ENCODE measurements around the gene CCL8. TPM values are rescaled to one million over a fixed set of nuclear protein-coding genes. Genes with fewer than 3 reads are reported as not detected.

CCL8 gene
- total RNA-seq, 1 experiment from 2014 or later: not detected

DNA sequence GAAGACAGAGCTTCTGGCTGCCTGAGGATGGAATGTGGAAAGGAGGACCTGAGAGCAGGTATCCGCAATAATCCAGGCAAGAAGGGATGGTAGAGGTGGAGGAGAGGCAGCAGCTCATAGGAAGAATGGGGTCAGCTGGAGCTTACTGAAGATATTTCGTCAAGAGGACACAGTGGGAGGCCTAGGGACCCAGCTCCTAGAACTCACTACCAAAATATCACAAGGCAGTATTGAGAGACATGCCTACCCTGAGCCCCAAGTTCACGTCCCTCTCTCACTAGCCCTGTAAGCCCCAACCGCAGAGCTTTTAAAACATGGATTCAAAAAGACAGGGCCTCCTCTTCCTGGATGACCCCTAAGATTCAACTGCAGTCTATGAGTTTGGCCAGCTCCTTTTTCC lies 14.2 kb upstream of the CCL8 start:
- intact Hi-C loops (cut with micrococcal nuclease; ENCODE audit: unreplicated experiment) (loop anchor here (10.0 kb wide), 1 partner anchor 100 kb away; no protein-coding TSS in a partner anchor), in situ Hi-C loops (cut with HindIII; ENCODE audit: low pct_unique_long_range_greater_than_20kb, low sequenced_read_pairs) (no loop called here)
- no peaks in the 10 kb centered on the region; the same call in 1 of the 2 replicates for H3K27me3 ChIP-seq (ENCODE audit: control insufficient read depth, insufficient read depth, low read length)
- CTCF ChIA-PET: no interaction called here
- POLR2A ChIA-PET: no interaction called here
- TF ChIP-seq, protein P1, sequence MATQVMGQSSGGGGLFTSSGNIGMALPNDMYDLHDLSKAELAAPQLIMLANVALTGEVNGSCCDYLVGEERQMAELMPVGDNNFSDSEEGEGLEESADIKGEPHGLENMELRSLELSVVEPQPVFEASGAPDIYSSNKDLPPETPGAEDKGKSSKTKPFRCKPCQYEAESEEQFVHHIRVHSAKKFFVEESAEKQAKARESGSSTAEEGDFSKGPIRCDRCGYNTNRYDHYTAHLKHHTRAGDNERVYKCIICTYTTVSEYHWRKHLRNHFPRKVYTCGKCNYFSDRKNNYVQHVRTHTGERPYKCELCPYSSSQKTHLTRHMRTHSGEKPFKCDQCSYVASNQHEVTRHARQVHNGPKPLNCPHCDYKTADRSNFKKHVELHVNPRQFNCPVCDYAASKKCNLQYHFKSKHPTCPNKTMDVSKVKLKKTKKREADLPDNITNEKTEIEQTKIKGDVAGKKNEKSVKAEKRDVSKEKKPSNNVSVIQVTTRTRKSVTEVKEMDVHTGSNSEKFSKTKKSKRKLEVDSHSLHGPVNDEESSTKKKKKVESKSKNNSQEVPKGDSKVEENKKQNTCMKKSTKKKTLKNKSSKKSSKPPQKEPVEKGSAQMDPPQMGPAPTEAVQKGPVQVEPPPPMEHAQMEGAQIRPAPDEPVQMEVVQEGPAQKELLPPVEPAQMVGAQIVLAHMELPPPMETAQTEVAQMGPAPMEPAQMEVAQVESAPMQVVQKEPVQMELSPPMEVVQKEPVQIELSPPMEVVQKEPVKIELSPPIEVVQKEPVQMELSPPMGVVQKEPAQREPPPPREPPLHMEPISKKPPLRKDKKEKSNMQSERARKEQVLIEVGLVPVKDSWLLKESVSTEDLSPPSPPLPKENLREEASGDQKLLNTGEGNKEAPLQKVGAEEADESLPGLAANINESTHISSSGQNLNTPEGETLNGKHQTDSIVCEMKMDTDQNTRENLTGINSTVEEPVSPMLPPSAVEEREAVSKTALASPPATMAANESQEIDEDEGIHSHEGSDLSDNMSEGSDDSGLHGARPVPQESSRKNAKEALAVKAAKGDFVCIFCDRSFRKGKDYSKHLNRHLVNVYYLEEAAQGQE (IDR thresholded peaks at IDR 0.05; ENCODE audit: insufficient read depth in 1 of 2, low read depth in 2 of 2, low read length in 1 of 2): no peak
- no peak for TF ChIP-seq POLR2AphosphoS5 (IDR thresholded peaks at IDR 0.05; ENCODE audit: low read depth, low read length)
- no peak for TF ChIP-seq TCF7L2 (IDR thresholded peaks at IDR 0.05; ENCODE audit: low read depth, low read length)
- TF ChIP-seq SIN3A (IDR thresholded peaks at IDR 0.05; ENCODE audit: borderline replicate concordance, insufficient read depth, low read depth, low read length): no peak
- TF ChIP-seq, protein P2, sequence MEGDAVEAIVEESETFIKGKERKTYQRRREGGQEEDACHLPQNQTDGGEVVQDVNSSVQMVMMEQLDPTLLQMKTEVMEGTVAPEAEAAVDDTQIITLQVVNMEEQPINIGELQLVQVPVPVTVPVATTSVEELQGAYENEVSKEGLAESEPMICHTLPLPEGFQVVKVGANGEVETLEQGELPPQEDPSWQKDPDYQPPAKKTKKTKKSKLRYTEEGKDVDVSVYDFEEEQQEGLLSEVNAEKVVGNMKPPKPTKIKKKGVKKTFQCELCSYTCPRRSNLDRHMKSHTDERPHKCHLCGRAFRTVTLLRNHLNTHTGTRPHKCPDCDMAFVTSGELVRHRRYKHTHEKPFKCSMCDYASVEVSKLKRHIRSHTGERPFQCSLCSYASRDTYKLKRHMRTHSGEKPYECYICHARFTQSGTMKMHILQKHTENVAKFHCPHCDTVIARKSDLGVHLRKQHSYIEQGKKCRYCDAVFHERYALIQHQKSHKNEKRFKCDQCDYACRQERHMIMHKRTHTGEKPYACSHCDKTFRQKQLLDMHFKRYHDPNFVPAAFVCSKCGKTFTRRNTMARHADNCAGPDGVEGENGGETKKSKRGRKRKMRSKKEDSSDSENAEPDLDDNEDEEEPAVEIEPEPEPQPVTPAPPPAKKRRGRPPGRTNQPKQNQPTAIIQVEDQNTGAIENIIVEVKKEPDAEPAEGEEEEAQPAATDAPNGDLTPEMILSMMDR (IDR thresholded peaks at IDR 0.05): no peak
- no peak for DNase-seq (ENCODE audit: low read depth, low spot score)
- H3K9me3 ChIP-seq (ENCODE audit: control insufficient read depth, insufficient read depth, low read depth, low read length): no peaks in the 10 kb centered on the region
- BruUV-seq (replicated peaks): no TSS peak
- H3K4me1 ChIP-seq (ENCODE audit: control insufficient read depth, insufficient read depth, low read length): no peaks in the 10 kb centered on the region
- ATAC-seq: no peak
- no peaks in the 10 kb centered on the region for H3K36me3 ChIP-seq (ENCODE audit: control insufficient read depth, insufficient read depth, low read length)
- no peak overlapping the region for H3K27ac ChIP-seq (ENCODE audit: low read length)
- no peak overlapping the region for H3K4me3 ChIP-seq (ENCODE audit: low read depth in 2 of 2, low read length in 2 of 2)

DNA sequence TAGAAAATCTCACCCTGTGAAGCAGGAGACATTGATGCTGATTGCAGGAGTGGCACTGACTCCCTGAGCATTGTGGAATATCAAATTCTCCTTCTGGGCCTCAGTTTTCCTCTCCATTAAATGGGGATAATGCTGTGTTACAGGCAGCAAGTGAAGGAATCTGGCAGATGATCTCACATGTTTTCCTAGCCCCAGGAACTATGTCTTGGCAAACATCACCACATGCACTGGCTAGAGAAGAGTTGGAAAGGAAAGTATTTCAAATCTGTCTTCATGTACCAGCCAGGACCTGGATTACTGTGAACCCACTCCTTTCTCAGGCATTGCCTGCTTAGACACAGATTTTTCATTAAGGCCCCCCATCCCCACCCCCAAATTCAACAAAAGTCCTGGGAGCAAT lies 13.6 kb upstream of the CCL8 start:
- Histone ChIP-seq H3K4me1 (ENCODE audit: control insufficient read depth, insufficient read depth, low read length) (no peaks in the 10 kb centered on the region), H3K9me3 (ENCODE audit: control insufficient read depth, insufficient read depth, low read depth, low read length) (no peaks in the 10 kb centered on the region), H3K27ac (ENCODE audit: low read length) (no peak overlapping the region), H3K36me3 (ENCODE audit: control insufficient read depth, insufficient read depth, low read length) (no peaks in the 10 kb centered on the region), H3K4me3 (ENCODE audit: low read depth in 2 of 2, low read length in 2 of 2) (no peak overlapping the region), H3K27me3 (ENCODE audit: control insufficient read depth, insufficient read depth, low read length) (no peaks in the 10 kb centered on the region)
- no peak for DNase-seq (ENCODE audit: low read depth, low spot score)
- no TSS peak for BruUV-seq (replicated peaks)
- TF ChIP-seq, protein P1 (IDR thresholded peaks at IDR 0.05; ENCODE audit: insufficient read depth in 1 of 2, low read depth in 2 of 2, low read length in 1 of 2): no peak
- TF ChIP-seq POLR2AphosphoS5 (IDR thresholded peaks at IDR 0.05; ENCODE audit: low read depth, low read length) (no peak), TCF7L2 (IDR thresholded peaks at IDR 0.05; ENCODE audit: low read depth, low read length) (no peak), SIN3A (IDR thresholded peaks at IDR 0.05; ENCODE audit: borderline replicate concordance, insufficient read depth, low read depth, low read length) (no peak)
- TF ChIP-seq, protein P2 (IDR thresholded peaks at IDR 0.05): no peak
- CTCF ChIA-PET: interaction anchor here (0.6 to 1.4 kb wide), 2 partner anchors 50 to 105 kb away, joined by 3 to 10 read pairs; no protein-coding TSS in a partner anchor
- no peak for ATAC-seq
- POLR2A ChIA-PET: no interaction called here
- intact Hi-C loops (cut with micrococcal nuclease; ENCODE audit: unreplicated experiment) (loop anchor here (10.0 kb wide), 1 partner anchor 101 kb away; no protein-coding TSS in a partner anchor), in situ Hi-C loops (cut with HindIII; ENCODE audit: low pct_unique_long_range_greater_than_20kb, low sequenced_read_pairs) (no loop called here)
